GM10847 (cell line): ENCODE measurements around the gene IFNK.

Experiments used
- POLR2A ChIP-seq: IDR thresholded peaks from 2 replicates; pipeline ENCODE4 v1.6.1; 2011; ENCODE audit not compliant: insufficient read length; ENCODE audit errors: extremely low read depth

Gene IFNK

DNA sequence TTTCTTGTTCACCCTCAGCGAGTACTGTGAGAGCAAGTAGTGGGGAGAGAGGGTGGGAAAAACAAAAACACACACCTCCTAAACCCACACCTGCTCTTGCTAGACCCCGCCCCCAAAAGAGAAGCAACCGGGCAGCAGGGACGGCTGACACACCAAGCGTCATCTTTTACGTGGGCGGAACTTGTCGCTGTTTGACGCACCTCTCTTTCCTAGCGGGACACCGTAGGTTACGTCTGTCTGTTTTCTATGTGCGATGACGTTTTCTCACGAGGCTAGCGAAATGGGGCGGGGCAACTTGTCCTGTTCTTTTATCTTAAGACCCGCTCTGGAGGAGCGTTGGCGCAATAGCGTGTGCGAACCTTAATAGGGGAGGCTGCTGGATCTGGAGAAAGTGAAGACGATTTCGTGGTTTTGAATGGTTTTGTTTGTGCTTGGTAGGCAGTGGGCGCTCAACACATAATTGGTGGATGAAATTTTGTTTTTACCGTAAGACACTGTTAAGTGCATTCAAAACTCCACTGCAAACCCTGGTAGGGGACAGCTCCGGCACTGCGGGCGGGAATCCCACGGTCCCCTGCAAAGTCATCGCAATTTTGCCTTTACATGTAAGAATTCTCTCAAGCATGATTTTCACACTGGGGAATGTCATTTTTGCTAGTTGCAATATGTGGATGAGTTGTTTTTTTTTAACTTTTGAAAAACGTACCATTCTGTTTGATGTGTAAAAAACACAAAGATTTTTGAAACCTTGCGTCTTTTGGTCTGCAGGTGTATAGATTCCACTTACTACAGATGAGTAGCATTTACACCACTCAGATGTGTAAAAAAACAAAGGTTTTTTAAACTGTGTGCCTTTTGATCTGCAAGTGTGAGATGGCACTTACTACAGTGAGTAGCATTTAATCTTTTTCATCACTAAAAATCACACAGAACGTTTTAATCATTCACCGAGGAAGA is 49.8 kb downstream of the IFNK start:
- no peak for TF ChIP-seq POLR2A
